Astrocyte (in vitro differentiated cells and primary cell): ENCODE results near the gene KIF1B. TPM values are rescaled to one million over a fixed set of nuclear protein-coding genes. Genes with fewer than 3 reads are reported as not detected.

Source experiments
- DNase-seq: peaks from one replicate; pipeline ENCODE4 v3.0.0-alpha.2; 2010; ENCODE audit warnings: low read depth
- FAIRE-seq: peaks from 2 replicates; lab custom pipeline; 2011; peaks lifted over from hg19 to GRCh38; lab: Jason Lieb, UNC
- H2AFZ ChIP-seq: 2 replicates; pipeline ENCODE4 v1.6.0; 2012; ENCODE audit warnings: low read depth, low read length, inconsistent platforms
- H3K27ac ChIP-seq: 2 replicates; pipeline ENCODE4 v1.5.1; 2011; ENCODE audit warnings: low read depth, low read length, inconsistent platforms
- H3K27me3 ChIP-seq: 2 replicates; pipeline ENCODE4 v1.6.0; 2011; ENCODE audit warnings: low read length, inconsistent platforms; ENCODE audit not compliant: insufficient read depth
- H3K36me3 ChIP-seq: 2 replicates; pipeline ENCODE4 v1.5.1; 2011; ENCODE audit warnings: low read length, inconsistent platforms; ENCODE audit not compliant: insufficient read depth
- H3K4me1 ChIP-seq: 2 replicates; pipeline ENCODE4 v1.5.1; 2011; ENCODE audit warnings: low read length, inconsistent platforms; ENCODE audit not compliant: insufficient read depth
- H3K4me2 ChIP-seq: 2 replicates; pipeline ENCODE4 v1.6.0; 2012; ENCODE audit warnings: low read length, inconsistent platforms
- H3K4me3 ChIP-seq: 2 replicates; pipeline ENCODE4 v1.5.1; 2011; ENCODE audit warnings: low read depth, mild to moderate bottlenecking, low read length, inconsistent platforms; ENCODE audit not compliant: insufficient read depth
- H3K79me2 ChIP-seq: 2 replicates; pipeline ENCODE4 v1.6.0; 2012; ENCODE audit warnings: mild to moderate bottlenecking, low read length, inconsistent platforms; ENCODE audit not compliant: insufficient read depth
- H3K9ac ChIP-seq: 2 replicates; pipeline ENCODE4 v1.6.0; 2012; ENCODE audit warnings: mild to moderate bottlenecking, low read length, inconsistent platforms
- H3K9me3 ChIP-seq: 2 replicates; pipeline ENCODE4 v1.5.1; 2012; ENCODE audit warnings: low read depth, mild to moderate bottlenecking, low read length, inconsistent platforms; ENCODE audit not compliant: insufficient read depth
- H4K20me1 ChIP-seq: 2 replicates; pipeline ENCODE4 v1.6.0; 2012; ENCODE audit warnings: low read length, inconsistent platforms; ENCODE audit not compliant: insufficient read depth
- H3K27ac Mint-ChIP-seq: one replicate; pipeline ENCODE4 v1.8.0; 2021; ENCODE audit warnings: mild to moderate bottlenecking, mixed read lengths; ENCODE audit not compliant: unreplicated experiment
- H3K27me3 Mint-ChIP-seq: one replicate; pipeline ENCODE4 v1.8.0; 2021; ENCODE audit warnings: low read depth, mixed read lengths; ENCODE audit not compliant: unreplicated experiment
- H3K36me3 Mint-ChIP-seq: one replicate; pipeline ENCODE4 v1.8.0; 2021; ENCODE audit warnings: low read depth, mixed read lengths; ENCODE audit not compliant: unreplicated experiment
- H3K4me1 Mint-ChIP-seq: one replicate; pipeline ENCODE4 v1.8.0; 2021; ENCODE audit warnings: low read depth, mixed read lengths; ENCODE audit not compliant: unreplicated experiment
- H3K4me3 Mint-ChIP-seq: one replicate; pipeline ENCODE4 v1.8.0; 2021; ENCODE audit warnings: mild to moderate bottlenecking, moderate library complexity, mixed read lengths; ENCODE audit not compliant: unreplicated experiment
- H3K9me3 Mint-ChIP-seq: one replicate; pipeline ENCODE4 v1.8.0; 2021; ENCODE audit warnings: mild to moderate bottlenecking, mixed read lengths; ENCODE audit not compliant: unreplicated experiment
- CTCF ChIP-seq: IDR thresholded peaks from 2 replicates; pipeline ENCODE4 v1.5.1; 2011; ENCODE audit warnings: low read depth, mild to moderate bottlenecking, inconsistent platforms, low read length, moderate library complexity; ENCODE audit not compliant: insufficient read depth
- EZH2 ChIP-seq: IDR thresholded peaks from 2 replicates; pipeline ENCODE4 v1.6.1; 2012; ENCODE audit warnings: mild to moderate bottlenecking, low read length, inconsistent platforms; ENCODE audit not compliant: insufficient read depth
- total RNA-seq: library from RNA; stranded (reverse); gene quantifications from 2 replicates; pipeline ENCODE4 v1.2.1, GENCODE V29; 2021

KIF1B gene
- total RNA-seq, 1 donor from 2014 or later = 75.9 TPM

DNA sequence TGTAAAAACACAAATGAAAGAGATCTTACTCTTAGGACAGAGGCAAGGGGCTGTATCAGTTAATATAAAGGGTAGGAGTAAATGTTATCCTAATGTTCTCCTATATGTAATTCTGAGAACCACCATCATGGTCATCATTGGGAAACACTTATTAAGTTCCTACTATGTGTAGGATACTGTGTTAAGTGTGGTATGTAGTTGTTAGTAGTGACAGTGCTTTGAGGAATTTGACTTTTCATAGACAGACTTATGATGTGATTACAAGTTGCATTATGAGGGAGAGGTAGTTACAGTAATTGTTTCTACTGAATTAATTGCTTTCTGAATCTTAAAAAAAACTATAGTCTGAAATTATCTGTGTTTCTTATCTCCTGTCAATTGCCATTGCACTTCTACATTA is 136.7 kb downstream of the KIF1B start:
- peaks cover 9% of the 10 kb centered on the region for H3K36me3 Mint-ChIP-seq
- no peak overlapping the region for H3K4me2 ChIP-seq

DNA sequence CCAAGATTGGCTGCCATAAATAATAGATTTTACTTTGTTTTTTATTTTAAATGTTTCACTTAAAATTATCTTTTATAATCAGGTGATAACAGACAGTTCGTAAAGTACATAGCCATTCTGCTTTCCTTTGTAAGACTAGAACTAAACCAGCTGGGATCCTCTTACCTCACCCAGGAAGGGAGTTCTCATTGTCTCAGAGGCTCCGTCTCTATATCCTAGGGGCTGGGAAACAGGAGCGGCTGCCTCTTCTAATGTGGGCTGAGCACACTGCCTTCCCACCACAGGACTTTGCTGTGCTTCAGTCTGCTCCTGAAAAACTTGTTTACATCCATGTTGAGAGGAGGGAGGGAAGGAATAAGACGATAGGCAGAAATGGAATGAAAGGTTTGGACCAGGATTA is 142.9 kb downstream of the KIF1B start:
- no peak overlapping the region for H3K4me3 Mint-ChIP-seq
- H3K9me3 ChIP-seq = no peaks in the 10 kb centered on the region
- H3K27me3 ChIP-seq = no peaks in the 10 kb centered on the region
- no peak overlapping the region for H3K4me3 ChIP-seq
- H3K27me3 Mint-ChIP-seq = no peaks in the 10 kb centered on the region
- peaks cover 9% of the 10 kb centered on the region for H3K36me3 Mint-ChIP-seq
- TF ChIP-seq EZH2 (no peak), CTCF (no peak)
- no peak overlapping the region for H3K27ac ChIP-seq
- H3K36me3 ChIP-seq = peaks cover 8% of the 10 kb centered on the region
- H3K9me3 Mint-ChIP-seq = no peaks in the 10 kb centered on the region
- H3K4me1 ChIP-seq = no peaks in the 10 kb centered on the region
- no peak overlapping the region for H3K4me2 ChIP-seq
- peak overlapping the region; percentile 75 for H3K27ac Mint-ChIP-seq
- H4K20me1 ChIP-seq = no peaks in the 10 kb centered on the region
- no peak overlapping the region for H2AFZ ChIP-seq
- no peaks in the 10 kb centered on the region for H3K79me2 ChIP-seq
- H3K4me1 Mint-ChIP-seq = peaks cover 9% of the 10 kb centered on the region
- no peak for DNase-seq
- FAIRE-seq = no peak
- no peak overlapping the region for H3K9ac ChIP-seq

More for the DNA sequence above, 136.7 kb downstream of the KIF1B start:
- H3K4me3 ChIP-seq = no peak overlapping the region
- no peaks in the 10 kb centered on the region for H3K27me3 ChIP-seq
- H3K27ac Mint-ChIP-seq = no peak overlapping the region
- no peak overlapping the region for H3K27ac ChIP-seq
- H3K4me1 ChIP-seq = no peaks in the 10 kb centered on the region
- no peak for TF ChIP-seq CTCF
- no peak for TF ChIP-seq EZH2
- no peaks in the 10 kb centered on the region for H3K9me3 ChIP-seq
- DNase-seq = no peak
- no peak for FAIRE-seq
- no peaks in the 10 kb centered on the region for H3K4me1 Mint-ChIP-seq
- H3K9me3 Mint-ChIP-seq = no peaks in the 10 kb centered on the region
- no peak overlapping the region for H3K9ac ChIP-seq
- no peak overlapping the region for H3K4me3 Mint-ChIP-seq
- no peaks in the 10 kb centered on the region for H4K20me1 ChIP-seq
- H2AFZ ChIP-seq = no peak overlapping the region
- no peaks in the 10 kb centered on the region for H3K27me3 Mint-ChIP-seq
- H3K36me3 ChIP-seq = peaks cover 14% of the 10 kb centered on the region
- no peaks in the 10 kb centered on the region for H3K79me2 ChIP-seq

DNA sequence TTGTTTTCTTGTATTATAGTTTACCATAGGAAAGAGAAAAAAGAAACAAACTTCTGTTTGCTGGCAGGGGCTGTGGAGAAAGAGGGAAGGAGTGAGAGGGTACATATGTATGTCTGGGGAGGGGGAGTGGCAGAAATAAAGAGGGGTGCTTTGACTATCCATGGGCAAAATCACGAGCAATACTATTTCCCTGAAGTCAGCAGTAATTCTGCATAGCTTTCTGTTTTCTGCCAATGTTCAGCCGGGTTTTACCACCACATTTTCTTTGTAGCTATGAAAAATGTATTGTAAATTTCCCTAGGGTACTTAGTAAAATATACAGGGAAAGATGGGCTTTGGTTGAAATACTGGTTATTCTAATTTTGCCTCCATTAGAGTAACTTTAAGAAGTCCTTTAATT is 143.3 kb downstream of the KIF1B start:
- peaks cover 11% of the 10 kb centered on the region for H3K36me3 Mint-ChIP-seq
- FAIRE-seq (no peak), DNase-seq (no peak)
- H3K4me1 Mint-ChIP-seq = peaks cover 9% of the 10 kb centered on the region
- no peak overlapping the region for H3K4me3 Mint-ChIP-seq
- Histone ChIP-seq H3K27me3 (no peaks in the 10 kb centered on the region), H3K4me1 (no peaks in the 10 kb centered on the region), H3K9me3 (no peaks in the 10 kb centered on the region), H3K79me2 (no peaks in the 10 kb centered on the region), H4K20me1 (no peaks in the 10 kb centered on the region), H3K4me2 (no peak overlapping the region), H3K27ac (no peak overlapping the region), H3K4me3 (no peak overlapping the region), H3K36me3 (peaks cover 4% of the 10 kb centered on the region), H2AFZ (no peak overlapping the region), H3K9ac (no peak overlapping the region)
- peak overlapping the region; percentile 75 for H3K27ac Mint-ChIP-seq
- no peaks in the 10 kb centered on the region for H3K9me3 Mint-ChIP-seq
- TF ChIP-seq CTCF (no peak), EZH2 (no peak)
- no peaks in the 10 kb centered on the region for H3K27me3 Mint-ChIP-seq
